OCI-LY1 (cell line): Measurements from ENCODE around the gene CELSR1.

Experiments used
- H2AFZ ChIP-seq: fragments of 200-600 bp; sonication (generic), shearing (Covaris generic); 2 replicates; pipeline ENCODE4 v1.6.0; 2014; ENCODE audit warnings: antibody characterized with exemption, mild to moderate bottlenecking, low read length
- H3F3A ChIP-seq: fragments of 200-600 bp; sonication (generic), shearing (Covaris generic); 2 replicates; pipeline ENCODE4 v1.6.0; 2014; ENCODE audit warnings: mild to moderate bottlenecking, antibody characterized with exemption, low read length, moderate library complexity; ENCODE audit not compliant: insufficient read depth
- H3K27ac ChIP-seq: fragments of 200-600 bp; sonication (generic); 2 replicates; pipeline ENCODE4 v1.5.1; 2014; ENCODE audit warnings: low read length, mixed run types, mild to moderate bottlenecking, low read depth; ENCODE audit not compliant: poor library complexity, severe bottlenecking
- H3K27me3 ChIP-seq: fragments of 200-600 bp; sonication (generic); 2 replicates; pipeline ENCODE4 v1.6.0; 2014; ENCODE audit warnings: antibody characterized with exemption, mild to moderate bottlenecking, low read length, moderate library complexity; ENCODE audit not compliant: insufficient read depth
- H3K36me3 ChIP-seq: fragments of 200-600 bp; sonication (generic); 2 replicates; pipeline ENCODE4 v1.6.1; 2014; ENCODE audit warnings: mild to moderate bottlenecking, antibody characterized with exemption, low read length, moderate library complexity, mixed read lengths; ENCODE audit not compliant: insufficient read depth
- H3K4me1 ChIP-seq: fragments of 200-600 bp; sonication (generic); 2 replicates; pipeline ENCODE4 v1.5.1; 2014; ENCODE audit warnings: mild to moderate bottlenecking, low read length, moderate library complexity; ENCODE audit not compliant: insufficient read depth, severe bottlenecking
- H3K4me2 ChIP-seq: fragments of 200-600 bp; sonication (generic), shearing (Covaris generic); 2 replicates; pipeline ENCODE4 v1.6.1; 2014; ENCODE audit warnings: low read length
- H3K4me3 ChIP-seq: fragments of 200-600 bp; sonication (generic); 2 replicates; pipeline ENCODE4 v1.5.1; 2014; ENCODE audit warnings: low read length, low read depth, mild to moderate bottlenecking, mixed read lengths; ENCODE audit not compliant: poor library complexity, severe bottlenecking
- H3K79me2 ChIP-seq: fragments of 200-600 bp; shearing (Covaris generic); 2 replicates; pipeline ENCODE4 v1.6.1; 2016; ENCODE audit warnings: mixed run types, low read length, mixed read lengths; ENCODE audit not compliant: insufficient read depth
- H3K9ac ChIP-seq: fragments of 200-600 bp; sonication (generic), shearing (Covaris generic); 2 replicates; pipeline ENCODE4 v1.6.1; 2014; ENCODE audit warnings: mild to moderate bottlenecking, low read length, mixed read lengths
- H3K9me2 ChIP-seq: fragments of 200-600 bp; sonication (generic), shearing (Covaris generic); 2 replicates; pipeline ENCODE4 v1.6.1; 2014; ENCODE audit warnings: low read depth, mild to moderate bottlenecking, low read length, mixed read lengths
- H3K9me3 ChIP-seq: fragments of 200-600 bp; shearing (Covaris generic); 2 replicates; pipeline ENCODE4 v1.6.1; 2014; ENCODE audit warnings: low read length, mixed read lengths
- H4K20me1 ChIP-seq: fragments of 200-600 bp; sonication (generic), shearing (Covaris generic); 2 replicates; pipeline ENCODE4 v1.6.0; 2016; ENCODE audit warnings: mild to moderate bottlenecking, low read length; ENCODE audit not compliant: insufficient read depth
- EZH2 ChIP-seq: fragments of 200-600 bp; sonication (generic), shearing (Covaris generic); IDR thresholded peaks from 2 replicates; pipeline ENCODE4 v1.8.0; 2017; ENCODE audit warnings: borderline replicate concordance, mixed run types, mild to moderate bottlenecking, antibody characterized with exemption, low read length, moderate library complexity, mixed read lengths
- TF ChIP-seq, protein P1 (sequence below): fragments of 200-600 bp; sonication (generic), shearing (Covaris generic); IDR thresholded peaks from 2 replicates; pipeline ENCODE4 v1.5.1; 2017; ENCODE audit warnings: mild to moderate bottlenecking, antibody characterized with exemption, low read length, moderate library complexity, mixed read lengths

CELSR1 gene

DNA sequence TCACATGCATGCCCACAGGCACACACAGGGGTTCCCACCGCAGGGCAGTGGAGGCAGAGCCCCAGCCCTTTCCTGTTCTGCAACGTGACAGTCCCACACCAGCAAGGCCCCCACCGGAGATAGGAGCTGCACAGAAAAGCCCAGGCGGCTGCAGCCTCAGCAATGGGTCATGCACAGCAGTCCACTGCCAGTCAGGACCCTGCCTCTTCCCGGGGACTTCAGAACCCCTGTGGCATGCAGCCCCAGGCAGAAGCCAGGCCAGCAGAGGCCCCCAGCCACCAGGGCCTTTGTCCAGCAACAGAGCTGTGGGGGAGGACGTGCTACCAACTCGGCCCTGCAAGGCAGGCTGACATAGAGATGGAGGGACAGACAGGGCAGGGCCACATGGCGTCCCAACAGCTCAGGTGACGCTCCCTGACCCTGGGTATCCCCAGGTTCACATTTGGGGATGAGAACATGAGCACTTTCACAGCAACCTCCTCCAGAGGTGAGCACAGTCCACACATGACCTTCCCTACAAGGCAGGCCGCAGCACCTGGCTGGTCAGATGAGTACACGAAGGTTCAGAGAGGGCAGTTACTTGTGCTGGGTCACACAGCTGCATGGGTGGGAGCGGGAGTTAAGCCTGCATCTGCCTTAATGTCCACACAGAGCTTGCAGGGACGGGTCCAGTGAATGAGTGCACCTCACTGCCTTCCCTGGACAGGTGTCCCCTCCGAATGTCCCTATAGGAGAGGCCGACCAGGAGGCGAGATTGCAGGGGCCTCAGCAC is 87.3 kb downstream of the CELSR1 start:
- peaks cover 8% of the 10 kb centered on the region for H3K4me1 ChIP-seq

DNA sequence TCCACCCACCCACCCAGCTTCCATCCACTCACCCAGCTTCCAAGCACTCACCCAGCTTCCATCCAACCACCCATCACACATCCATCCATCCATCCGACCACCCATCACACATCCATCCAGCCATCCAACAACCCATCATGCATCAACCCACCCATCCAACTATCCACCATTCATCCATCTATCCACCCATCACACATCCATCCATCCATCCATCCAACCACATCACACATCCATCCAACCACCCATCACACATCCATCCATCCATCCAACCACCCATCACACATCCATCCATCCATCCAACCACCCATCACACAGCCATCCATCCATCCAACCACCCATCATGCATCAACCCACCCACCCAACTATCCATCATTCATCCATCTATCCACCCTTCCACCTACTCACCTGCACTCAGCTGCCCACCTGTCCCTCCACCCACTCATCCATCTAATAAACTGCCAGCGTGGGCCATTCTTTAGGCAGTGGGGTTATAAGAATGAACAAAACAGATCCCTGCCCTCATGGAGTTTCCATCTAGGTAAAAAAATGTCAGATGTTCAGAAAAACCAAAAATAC is 88.2 kb downstream of the CELSR1 start:
- Histone ChIP-seq H3K9me3 (no peaks in the 10 kb centered on the region), H3K27me3 (peaks cover 8% of the 10 kb centered on the region; the same call in 1 of the 2 replicates), H3K36me3 (no peaks in the 10 kb centered on the region; the same call in 1 of the 2 replicates), H3K4me3 (no peak overlapping the region), H2AFZ (no peak overlapping the region), H3F3A (no peaks in the 10 kb centered on the region), H3K4me2 (no peak overlapping the region), H3K4me1 (peaks cover 8% of the 10 kb centered on the region), H3K9ac (no peak overlapping the region), H3K27ac (no peak overlapping the region), H3K79me2 (no peaks in the 10 kb centered on the region), H4K20me1 (no peaks in the 10 kb centered on the region), H3K9me2 (no peaks in the 10 kb centered on the region)
- TF ChIP-seq EZH2, result no peak
- TF ChIP-seq, protein P1, sequence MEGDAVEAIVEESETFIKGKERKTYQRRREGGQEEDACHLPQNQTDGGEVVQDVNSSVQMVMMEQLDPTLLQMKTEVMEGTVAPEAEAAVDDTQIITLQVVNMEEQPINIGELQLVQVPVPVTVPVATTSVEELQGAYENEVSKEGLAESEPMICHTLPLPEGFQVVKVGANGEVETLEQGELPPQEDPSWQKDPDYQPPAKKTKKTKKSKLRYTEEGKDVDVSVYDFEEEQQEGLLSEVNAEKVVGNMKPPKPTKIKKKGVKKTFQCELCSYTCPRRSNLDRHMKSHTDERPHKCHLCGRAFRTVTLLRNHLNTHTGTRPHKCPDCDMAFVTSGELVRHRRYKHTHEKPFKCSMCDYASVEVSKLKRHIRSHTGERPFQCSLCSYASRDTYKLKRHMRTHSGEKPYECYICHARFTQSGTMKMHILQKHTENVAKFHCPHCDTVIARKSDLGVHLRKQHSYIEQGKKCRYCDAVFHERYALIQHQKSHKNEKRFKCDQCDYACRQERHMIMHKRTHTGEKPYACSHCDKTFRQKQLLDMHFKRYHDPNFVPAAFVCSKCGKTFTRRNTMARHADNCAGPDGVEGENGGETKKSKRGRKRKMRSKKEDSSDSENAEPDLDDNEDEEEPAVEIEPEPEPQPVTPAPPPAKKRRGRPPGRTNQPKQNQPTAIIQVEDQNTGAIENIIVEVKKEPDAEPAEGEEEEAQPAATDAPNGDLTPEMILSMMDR, result no peak

More for the DNA sequence above, 87.3 kb downstream of the CELSR1 start:
- TF ChIP-seq, protein P1, result no peak
- no peak for TF ChIP-seq EZH2
- H3K4me2 ChIP-seq, result no peak overlapping the region
- no peaks in the 10 kb centered on the region; the same call in 1 of the 2 replicates for H3K36me3 ChIP-seq
- peaks cover 14% of the 10 kb centered on the region; the same call in 1 of the 2 replicates for H3K27me3 ChIP-seq
- no peaks in the 10 kb centered on the region for H3K9me3 ChIP-seq
- H2AFZ ChIP-seq, result no peak overlapping the region
- H3F3A ChIP-seq, result no peaks in the 10 kb centered on the region
- no peaks in the 10 kb centered on the region for H4K20me1 ChIP-seq
- H3K9me2 ChIP-seq, result no peaks in the 10 kb centered on the region
- no peaks in the 10 kb centered on the region for H3K79me2 ChIP-seq
- no peak overlapping the region for H3K4me3 ChIP-seq
- H3K9ac ChIP-seq, result no peak overlapping the region
- H3K27ac ChIP-seq, result no peak overlapping the region

DNA sequence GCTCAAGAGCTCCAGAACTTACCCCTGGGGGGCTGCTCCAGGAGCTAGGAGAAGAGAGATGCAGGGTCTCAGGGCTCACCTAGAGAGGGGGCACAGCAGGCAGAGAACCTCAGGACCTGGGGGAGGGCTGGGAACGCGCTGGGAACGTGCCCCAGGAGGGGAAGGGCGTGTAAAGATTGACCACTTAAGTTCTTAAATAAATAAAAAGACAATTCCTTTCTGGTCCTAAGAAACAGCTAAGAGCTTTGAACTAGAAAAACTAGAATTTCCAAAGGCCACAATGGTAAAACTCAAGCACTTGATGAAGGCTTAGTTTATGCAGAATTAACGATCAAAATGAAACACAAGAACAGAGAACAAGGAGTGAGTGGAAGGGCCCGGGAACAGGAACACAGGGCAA is 89.1 kb downstream of the CELSR1 start:
- Histone ChIP-seq H3K36me3 (no peaks in the 10 kb centered on the region; the same call in 1 of the 2 replicates), H4K20me1 (no peaks in the 10 kb centered on the region), H3K27me3 (peaks cover 8% of the 10 kb centered on the region; the same call in 1 of the 2 replicates), H3K4me3 (no peak overlapping the region), H2AFZ (no peak overlapping the region), H3K4me1 (peaks cover 8% of the 10 kb centered on the region), H3K4me2 (no peak overlapping the region), H3K27ac (no peak overlapping the region), H3K9me2 (no peaks in the 10 kb centered on the region), H3K9me3 (no peaks in the 10 kb centered on the region), H3F3A (no peaks in the 10 kb centered on the region), H3K9ac (no peak overlapping the region), H3K79me2 (no peaks in the 10 kb centered on the region)
- TF ChIP-seq EZH2, result no peak
- TF ChIP-seq, protein P1, result no peak
